Ishikawa (cell line): ENCODE results near the gene HOXB6.

Experiments
- CREB1 ChIP-seq: IDR thresholded peaks from 2 replicates; pipeline ENCODE4 v1.6.1; 2012; ENCODE audit warnings: low read depth
- EGR1 ChIP-seq: IDR thresholded peaks from 2 replicates; pipeline ENCODE4 v1.6.1; 2012
- EP300 ChIP-seq: IDR thresholded peaks from 2 replicates; pipeline ENCODE4 v1.6.1; 2012; ENCODE audit warnings: borderline replicate concordance
- FOXM1 ChIP-seq: IDR thresholded peaks from 2 replicates; pipeline ENCODE4 v1.6.1; 2012; ENCODE audit warnings: low read depth, borderline replicate concordance
- NFIC ChIP-seq: IDR thresholded peaks from 2 replicates; pipeline ENCODE4 v1.6.1; 2012
- RAD21 ChIP-seq: IDR thresholded peaks from 2 replicates; pipeline ENCODE4 v1.6.1; 2012; ENCODE audit warnings: low read depth
- TAF1 ChIP-seq: IDR thresholded peaks from 2 replicates; pipeline ENCODE4 v1.6.1; 2012; ENCODE audit warnings: low read depth, mild to moderate bottlenecking
- TCF12 ChIP-seq: IDR thresholded peaks from 2 replicates; pipeline ENCODE4 v1.6.1; 2012; ENCODE audit warnings: low read depth
- TEAD4 ChIP-seq: IDR thresholded peaks from 2 replicates; pipeline ENCODE4 v1.6.1; 2012
- YY1 ChIP-seq: IDR thresholded peaks from 2 replicates; pipeline ENCODE4 v1.6.1; 2012; ENCODE audit warnings: low read depth
- ZBTB7A ChIP-seq: IDR thresholded peaks from 2 replicates; pipeline ENCODE4 v1.6.1; 2012; ENCODE audit warnings: low read depth
- TF ChIP-seq, protein P1 (sequence below): IDR thresholded peaks from 2 replicates; pipeline ENCODE4 v1.6.1; 2012
- TF ChIP-seq, protein P2 (sequence below): IDR thresholded peaks from 2 replicates; pipeline ENCODE4 v1.6.1; 2012; ENCODE audit warnings: low read depth, mild to moderate bottlenecking
- TF ChIP-seq, protein P3 (sequence below): IDR thresholded peaks from 2 replicates; pipeline ENCODE4 v1.6.1; 2012

Gene HOXB6

DNA sequence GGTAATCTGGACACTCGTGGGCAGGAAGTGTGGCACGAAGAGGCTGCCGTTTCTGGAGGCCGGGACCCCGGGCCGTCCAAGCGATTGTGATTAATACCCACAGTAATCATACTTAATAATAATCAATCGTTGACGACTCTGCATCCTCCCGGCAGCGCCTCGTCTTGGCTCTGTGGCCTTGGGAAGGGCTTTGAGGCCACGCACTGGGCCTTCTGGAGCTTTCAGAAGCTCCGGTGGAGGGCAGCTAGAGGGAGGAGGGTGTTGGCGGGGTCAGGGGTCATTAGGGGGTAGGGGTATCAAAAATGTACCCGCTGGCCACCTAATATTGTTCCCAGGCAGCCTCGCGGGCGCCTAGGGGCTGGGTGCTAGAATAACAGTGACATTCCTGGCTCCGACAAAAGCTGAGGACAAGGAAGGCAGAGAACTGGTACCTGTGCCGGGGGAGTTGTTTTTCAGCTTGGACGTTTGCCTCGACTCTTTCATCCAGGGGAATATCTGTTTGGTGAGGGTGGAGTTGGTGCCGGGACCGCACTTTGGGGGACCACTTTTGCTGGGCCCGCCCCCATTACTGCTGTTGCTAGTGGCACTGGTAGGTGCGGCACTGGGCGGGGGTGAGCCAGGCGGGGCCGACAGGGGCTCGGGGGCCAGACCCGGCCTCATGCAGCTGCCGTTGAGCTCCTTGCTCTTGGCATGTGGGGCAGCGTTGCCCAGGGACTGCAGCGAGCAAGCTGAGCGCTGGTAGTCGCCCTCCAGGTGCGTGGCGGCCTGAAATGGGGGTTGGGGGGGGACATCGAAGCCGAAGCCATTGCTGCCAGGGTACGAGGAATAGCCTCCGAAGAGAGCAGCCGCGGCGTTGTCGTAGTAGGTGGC is 53.0 kb downstream of the HOXB6 start:
- no peak for TF ChIP-seq EGR1
- no peak for TF ChIP-seq TAF1
- TF ChIP-seq TCF12: no peak
- no peak for TF ChIP-seq FOXM1
- no peak for TF ChIP-seq NFIC
- TF ChIP-seq, protein P1, sequence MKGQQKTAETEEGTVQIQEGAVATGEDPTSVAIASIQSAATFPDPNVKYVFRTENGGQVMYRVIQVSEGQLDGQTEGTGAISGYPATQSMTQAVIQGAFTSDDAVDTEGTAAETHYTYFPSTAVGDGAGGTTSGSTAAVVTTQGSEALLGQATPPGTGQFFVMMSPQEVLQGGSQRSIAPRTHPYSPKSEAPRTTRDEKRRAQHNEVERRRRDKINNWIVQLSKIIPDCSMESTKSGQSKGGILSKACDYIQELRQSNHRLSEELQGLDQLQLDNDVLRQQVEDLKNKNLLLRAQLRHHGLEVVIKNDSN: no peak
- no peak for TF ChIP-seq EP300

DNA sequence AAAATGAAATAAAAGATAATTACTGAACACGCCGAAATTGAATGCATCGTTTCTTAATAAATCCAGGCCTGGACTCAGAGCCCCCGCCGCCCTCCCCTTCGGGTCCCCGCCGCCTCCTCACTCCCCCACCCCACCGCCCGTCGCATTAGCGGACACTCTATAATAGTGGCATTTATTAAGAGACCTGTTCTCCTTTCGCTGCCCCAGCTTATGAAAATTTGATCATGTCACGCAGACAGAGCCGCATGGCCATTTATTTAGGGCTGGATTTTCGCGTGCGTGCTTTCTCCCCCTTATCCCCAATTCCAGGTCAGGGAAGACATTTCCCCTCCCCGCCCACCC is 53.6 kb downstream of the HOXB6 start:
- TF ChIP-seq, protein P1: no peak

DNA sequence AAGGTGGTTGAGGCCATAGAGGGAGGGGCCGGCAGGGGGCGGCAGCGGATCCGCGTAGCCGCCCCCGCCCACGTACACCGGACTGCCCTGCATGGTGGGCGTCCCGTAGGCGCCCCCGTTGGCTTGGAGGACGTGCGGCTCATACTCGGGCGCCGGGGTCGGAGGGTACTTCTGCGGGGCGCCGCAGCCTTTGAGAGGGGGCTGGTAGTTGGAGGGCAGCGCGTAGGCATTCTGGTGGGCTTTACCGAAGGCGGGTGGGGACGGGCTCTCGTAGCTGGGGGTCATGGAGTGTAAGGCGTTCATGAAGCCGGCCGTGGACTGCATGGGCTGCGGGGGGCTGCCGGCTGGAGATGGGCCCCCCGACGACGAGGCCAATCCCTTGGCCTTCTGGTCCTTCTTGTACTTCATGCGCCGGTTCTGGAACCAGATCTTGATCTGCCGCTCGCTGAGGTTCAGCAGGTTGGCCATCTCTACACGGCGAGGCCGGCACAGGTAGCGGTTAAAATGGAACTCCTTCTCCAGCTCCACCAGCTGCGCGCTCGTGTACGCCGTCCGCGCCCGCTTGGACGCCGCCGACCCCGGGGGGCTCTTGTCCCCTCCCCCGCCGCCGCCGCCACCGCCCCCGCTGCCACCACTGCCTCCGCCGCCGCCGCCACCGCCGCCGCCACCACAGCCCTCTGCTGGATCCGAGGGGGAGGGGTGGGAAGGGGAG is 54.1 kb downstream of the HOXB6 start:
- TF ChIP-seq, protein P2, sequence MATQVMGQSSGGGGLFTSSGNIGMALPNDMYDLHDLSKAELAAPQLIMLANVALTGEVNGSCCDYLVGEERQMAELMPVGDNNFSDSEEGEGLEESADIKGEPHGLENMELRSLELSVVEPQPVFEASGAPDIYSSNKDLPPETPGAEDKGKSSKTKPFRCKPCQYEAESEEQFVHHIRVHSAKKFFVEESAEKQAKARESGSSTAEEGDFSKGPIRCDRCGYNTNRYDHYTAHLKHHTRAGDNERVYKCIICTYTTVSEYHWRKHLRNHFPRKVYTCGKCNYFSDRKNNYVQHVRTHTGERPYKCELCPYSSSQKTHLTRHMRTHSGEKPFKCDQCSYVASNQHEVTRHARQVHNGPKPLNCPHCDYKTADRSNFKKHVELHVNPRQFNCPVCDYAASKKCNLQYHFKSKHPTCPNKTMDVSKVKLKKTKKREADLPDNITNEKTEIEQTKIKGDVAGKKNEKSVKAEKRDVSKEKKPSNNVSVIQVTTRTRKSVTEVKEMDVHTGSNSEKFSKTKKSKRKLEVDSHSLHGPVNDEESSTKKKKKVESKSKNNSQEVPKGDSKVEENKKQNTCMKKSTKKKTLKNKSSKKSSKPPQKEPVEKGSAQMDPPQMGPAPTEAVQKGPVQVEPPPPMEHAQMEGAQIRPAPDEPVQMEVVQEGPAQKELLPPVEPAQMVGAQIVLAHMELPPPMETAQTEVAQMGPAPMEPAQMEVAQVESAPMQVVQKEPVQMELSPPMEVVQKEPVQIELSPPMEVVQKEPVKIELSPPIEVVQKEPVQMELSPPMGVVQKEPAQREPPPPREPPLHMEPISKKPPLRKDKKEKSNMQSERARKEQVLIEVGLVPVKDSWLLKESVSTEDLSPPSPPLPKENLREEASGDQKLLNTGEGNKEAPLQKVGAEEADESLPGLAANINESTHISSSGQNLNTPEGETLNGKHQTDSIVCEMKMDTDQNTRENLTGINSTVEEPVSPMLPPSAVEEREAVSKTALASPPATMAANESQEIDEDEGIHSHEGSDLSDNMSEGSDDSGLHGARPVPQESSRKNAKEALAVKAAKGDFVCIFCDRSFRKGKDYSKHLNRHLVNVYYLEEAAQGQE: no peak
- no peak for TF ChIP-seq FOXM1

DNA sequence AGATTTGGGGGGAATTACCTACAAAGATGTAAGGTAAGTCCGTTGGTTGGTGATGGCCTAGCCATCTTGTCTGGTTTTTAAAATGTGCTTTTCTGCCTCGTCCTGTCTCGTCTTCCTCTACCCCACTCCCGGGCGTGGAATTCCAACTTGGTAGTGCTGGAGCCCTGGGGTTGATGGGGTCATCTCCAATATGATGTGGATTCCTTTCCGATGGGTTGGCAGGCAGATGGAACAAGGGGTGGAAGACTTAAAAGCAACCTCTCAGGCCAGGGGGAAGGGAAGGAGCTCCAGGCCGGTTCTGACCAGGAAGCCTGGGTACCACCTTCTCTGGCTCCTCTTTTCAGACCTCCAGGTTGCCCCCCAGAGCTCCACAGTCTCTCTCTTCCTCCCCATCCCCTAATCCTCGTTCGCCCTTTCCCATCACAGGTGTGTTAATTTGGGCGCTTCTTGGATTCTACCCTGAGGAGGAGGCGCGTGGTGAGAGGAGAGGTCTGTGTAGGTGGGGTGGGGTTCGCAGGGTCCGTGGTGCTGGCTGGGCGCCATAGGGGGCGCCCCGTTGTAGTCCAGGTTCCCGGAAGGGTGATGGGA is 54.8 kb downstream of the HOXB6 start:
- TF ChIP-seq, protein P3, sequence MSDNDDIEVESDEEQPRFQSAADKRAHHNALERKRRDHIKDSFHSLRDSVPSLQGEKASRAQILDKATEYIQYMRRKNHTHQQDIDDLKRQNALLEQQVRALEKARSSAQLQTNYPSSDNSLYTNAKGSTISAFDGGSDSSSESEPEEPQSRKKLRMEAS: no peak
- TF ChIP-seq YY1 (no peak), CREB1 (no peak), EP300 (no peak), FOXM1 (no peak), TCF12 (no peak)
- TF ChIP-seq, protein P1: no peak

DNA sequence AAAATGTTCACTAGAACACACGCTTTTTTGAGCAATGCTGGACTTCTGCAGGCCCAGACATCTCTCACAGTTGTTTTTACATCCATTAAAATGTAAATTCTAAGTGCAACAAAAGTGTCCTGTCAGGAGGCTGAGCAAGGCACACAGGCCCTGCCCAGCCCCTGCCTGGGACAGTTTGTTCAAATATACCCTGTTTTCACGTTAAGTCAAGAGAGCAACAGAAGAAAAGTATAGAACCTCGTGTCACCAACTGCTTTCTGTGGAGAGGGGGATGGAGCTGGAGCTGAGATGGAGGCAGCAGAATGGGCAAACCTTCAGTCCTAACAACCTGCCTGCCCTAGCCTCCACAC is 55.5 kb downstream of the HOXB6 start:
- TF ChIP-seq NFIC: no peak
- TF ChIP-seq RAD21: no peak

DNA sequence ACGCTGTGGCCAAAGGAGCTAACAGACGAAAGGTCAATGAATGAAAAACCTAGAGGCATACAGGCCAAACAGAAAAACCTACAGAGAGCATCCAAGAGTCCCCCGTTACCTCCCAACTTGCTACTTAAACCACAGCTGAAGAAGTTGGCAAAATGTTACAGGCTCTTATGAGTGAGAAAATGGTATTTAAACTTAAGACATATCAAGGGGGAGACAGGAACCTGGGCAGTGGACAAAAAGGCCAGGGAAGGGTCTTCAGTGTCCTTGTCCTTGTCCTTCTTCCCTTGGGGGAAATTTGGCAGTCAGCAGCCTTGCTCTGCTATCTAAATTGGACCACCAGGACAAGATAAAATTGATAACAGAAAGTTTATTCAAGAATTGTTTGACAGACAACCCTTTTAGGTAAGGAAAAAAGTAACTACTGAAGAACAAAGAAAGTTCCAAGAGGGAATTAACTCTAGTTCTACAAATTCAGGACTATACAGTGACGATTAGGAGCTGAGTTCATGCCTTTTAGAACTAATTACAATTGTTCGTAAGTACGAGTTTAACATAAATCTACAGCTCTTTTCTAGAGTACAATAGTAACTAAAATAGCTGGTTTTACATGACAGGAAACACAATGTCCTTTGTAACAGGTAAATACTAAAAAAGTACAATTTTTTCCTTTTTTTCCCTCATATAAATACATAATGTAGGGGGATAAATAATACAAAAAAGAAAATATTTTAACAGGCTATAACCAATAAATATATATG is 56.1 kb downstream of the HOXB6 start:
- TF ChIP-seq, protein P2: no peak
- TF ChIP-seq CREB1 (no peak), YY1 (no peak), ZBTB7A (no peak), NFIC (no peak), RAD21 (no peak), TEAD4 (no peak)
- TF ChIP-seq, protein P3: no peak
- TF ChIP-seq, protein P1: no peak
